Progenitor cell of endocrine pancreas (in vitro differentiated cells): ENCODE measurements around the gene HYAL1. TPM values are rescaled to one million over a fixed set of nuclear protein-coding genes. Genes with fewer than 3 reads are reported as not detected.

Experiments used
- DNase-seq: peaks from one replicate; pipeline ENCODE4 v3.0.0; 2021; ENCODE audit warnings: low spot score; ENCODE audit not compliant: unreplicated experiment
- H3K27ac Mint-ChIP-seq: 2 replicates; pipeline ENCODE4 v1.8.0; 2021; ENCODE audit warnings: mild to moderate bottlenecking, moderate library complexity, mixed read lengths
- H3K27me3 Mint-ChIP-seq: 2 replicates; pipeline ENCODE4 v1.8.0; 2021; ENCODE audit warnings: mixed read lengths
- H3K36me3 Mint-ChIP-seq: 2 replicates; pipeline ENCODE4 v1.8.0; 2022; ENCODE audit warnings: mixed read lengths; ENCODE audit not compliant: insufficient read depth
- H3K4me1 Mint-ChIP-seq: 2 replicates; pipeline ENCODE4 v1.8.0; 2021; ENCODE audit warnings: low read depth, mixed read lengths
- H3K4me3 Mint-ChIP-seq: 2 replicates; pipeline ENCODE4 v1.8.0; 2021; ENCODE audit warnings: low read depth, mild to moderate bottlenecking, moderate library complexity, mixed read lengths
- H3K9me3 Mint-ChIP-seq: 2 replicates; pipeline ENCODE4 v1.8.0; 2021; ENCODE audit warnings: low read depth, mixed read lengths
- total RNA-seq: library from RNA; stranded (reverse); gene quantifications from 2 replicates; pipeline ENCODE4 v1.2.1, GENCODE V29; 2021
- TF ChIP-seq, protein P1 (sequence below): fragments of 200-600 bp; sonication (generic); IDR thresholded peaks from one replicate; pipeline ENCODE4 v1.5.0; 2021; ENCODE audit warnings: antibody characterized with exemption, mild to moderate bottlenecking; ENCODE audit not compliant: unreplicated experiment

HYAL1 gene
- total RNA-seq, 1 donor from 2014 or later = 3.1 TPM

- Mint-ChIP-seq H3K9me3 (no peaks in the 10 kb centered on the region), H3K4me1 (peaks cover 16% of the 10 kb centered on the region), H3K36me3 (peaks cover 7% of the 10 kb centered on the region), H3K4me3 (no peak overlapping the region), H3K27ac (no peak overlapping the region), H3K27me3 (no peaks in the 10 kb centered on the region)
- no peak for DNase-seq
- TF ChIP-seq, protein P1, sequence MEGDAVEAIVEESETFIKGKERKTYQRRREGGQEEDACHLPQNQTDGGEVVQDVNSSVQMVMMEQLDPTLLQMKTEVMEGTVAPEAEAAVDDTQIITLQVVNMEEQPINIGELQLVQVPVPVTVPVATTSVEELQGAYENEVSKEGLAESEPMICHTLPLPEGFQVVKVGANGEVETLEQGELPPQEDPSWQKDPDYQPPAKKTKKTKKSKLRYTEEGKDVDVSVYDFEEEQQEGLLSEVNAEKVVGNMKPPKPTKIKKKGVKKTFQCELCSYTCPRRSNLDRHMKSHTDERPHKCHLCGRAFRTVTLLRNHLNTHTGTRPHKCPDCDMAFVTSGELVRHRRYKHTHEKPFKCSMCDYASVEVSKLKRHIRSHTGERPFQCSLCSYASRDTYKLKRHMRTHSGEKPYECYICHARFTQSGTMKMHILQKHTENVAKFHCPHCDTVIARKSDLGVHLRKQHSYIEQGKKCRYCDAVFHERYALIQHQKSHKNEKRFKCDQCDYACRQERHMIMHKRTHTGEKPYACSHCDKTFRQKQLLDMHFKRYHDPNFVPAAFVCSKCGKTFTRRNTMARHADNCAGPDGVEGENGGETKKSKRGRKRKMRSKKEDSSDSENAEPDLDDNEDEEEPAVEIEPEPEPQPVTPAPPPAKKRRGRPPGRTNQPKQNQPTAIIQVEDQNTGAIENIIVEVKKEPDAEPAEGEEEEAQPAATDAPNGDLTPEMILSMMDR = no peak
These were observed 22.3 kb upstream of the HYAL1 start for GRCh38 chr3:50325497-50326181.

DNA sequence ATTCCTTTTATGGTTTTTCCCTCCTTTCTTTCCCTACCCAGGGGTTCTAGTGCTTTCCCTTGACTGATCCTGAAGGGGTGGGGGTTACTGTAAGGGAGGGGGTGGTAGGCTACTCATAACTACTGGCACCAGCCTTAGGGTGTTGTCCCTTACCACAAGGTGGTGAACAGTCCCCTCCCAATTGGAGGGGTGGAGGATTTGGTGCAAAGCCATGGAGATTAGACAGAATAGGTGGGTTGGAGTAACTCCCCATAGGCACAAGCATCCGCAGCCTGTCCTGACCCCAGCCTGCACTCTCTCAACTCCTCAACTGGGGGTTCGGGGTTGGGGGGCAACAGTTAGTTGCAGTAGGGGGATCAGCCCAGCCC is 21.7 kb upstream of the HYAL1 start:
- peaks cover 18% of the 10 kb centered on the region for H3K4me1 Mint-ChIP-seq
- DNase-seq = no peak
- H3K9me3 Mint-ChIP-seq = no peaks in the 10 kb centered on the region
- H3K27ac Mint-ChIP-seq = no peak overlapping the region
- TF ChIP-seq, protein P1 = no peak
- peaks cover 7% of the 10 kb centered on the region for H3K36me3 Mint-ChIP-seq
- no peak overlapping the region for H3K4me3 Mint-ChIP-seq
- no peaks in the 10 kb centered on the region for H3K27me3 Mint-ChIP-seq

DNA sequence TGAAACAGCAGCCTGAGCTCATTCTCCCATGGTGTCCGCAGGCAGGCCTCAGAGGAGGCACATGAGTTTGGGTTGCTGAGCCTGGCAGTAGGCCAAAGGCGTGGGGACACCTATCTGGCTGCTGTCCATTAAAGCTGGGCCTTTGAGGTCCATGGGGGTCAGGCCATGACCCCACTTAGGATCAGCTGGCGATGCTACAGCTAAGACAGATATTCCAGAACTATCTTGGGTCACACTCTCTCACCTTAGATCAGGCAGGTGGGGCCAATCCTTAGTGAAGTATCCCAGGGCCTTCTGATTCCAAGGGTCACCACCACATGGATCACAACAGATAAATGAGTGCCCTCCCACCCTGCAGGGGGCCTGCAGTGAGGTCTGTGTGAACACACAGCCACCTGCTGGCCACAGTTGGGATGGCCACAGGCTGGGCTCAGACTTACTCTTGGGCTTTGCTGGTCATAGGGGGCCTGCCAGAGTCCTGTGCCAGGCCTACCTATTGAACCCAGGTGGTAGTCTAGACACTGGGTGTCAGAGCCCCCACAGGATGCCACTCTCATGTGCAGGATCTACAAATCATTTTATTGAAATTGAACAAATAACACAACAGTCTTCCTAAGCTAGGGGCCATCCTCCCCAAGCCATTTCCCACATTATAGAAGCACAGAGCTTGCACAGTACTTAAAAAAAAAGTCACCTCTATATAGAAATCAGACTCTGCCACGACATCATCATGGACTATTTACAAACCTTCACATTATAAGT is 21.2 kb upstream of the HYAL1 start:
- Mint-ChIP-seq H3K4me1 (peaks cover 24% of the 10 kb centered on the region), H3K36me3 (peaks cover 5% of the 10 kb centered on the region), H3K9me3 (no peaks in the 10 kb centered on the region), H3K4me3 (peak overlapping the region; percentile 2), H3K27ac (peak overlapping the region; percentile 73), H3K27me3 (no peaks in the 10 kb centered on the region)
- peak; percentile 65 for DNase-seq
- TF ChIP-seq, protein P1 = peak; percentile 74

DNA sequence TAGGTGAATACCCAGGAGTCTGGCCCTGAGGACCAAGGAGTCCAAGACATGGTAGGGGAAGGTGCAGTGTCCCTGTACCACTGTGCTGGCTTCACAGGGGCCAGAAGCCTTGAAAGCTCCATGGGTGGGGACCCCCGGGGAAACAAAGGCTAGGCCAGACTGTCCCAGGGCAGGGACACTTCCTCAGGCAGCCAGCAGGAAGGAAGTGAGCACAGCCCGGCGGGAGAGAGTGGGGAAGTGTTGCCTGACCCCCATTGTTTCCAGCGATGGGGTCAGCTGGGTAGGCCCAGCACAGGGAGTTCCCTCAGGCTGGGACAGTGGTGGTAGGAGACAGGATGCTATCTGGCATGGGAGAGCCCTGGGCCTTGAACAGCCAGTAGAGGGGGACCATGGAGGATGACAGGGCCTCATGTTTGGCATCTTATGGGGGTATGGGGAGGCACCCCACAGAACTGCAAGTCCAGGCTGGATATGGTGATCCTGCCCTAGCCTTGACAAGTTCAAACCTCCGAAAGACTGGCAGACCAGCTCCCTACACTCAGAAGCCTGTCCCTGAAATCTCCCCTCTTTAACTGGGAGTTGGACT is 20.3 kb upstream of the HYAL1 start:
- no peak overlapping the region for H3K4me3 Mint-ChIP-seq
- DNase-seq = no peak
- H3K4me1 Mint-ChIP-seq = peaks cover 30% of the 10 kb centered on the region
- TF ChIP-seq, protein P1 = no peak
- peaks cover 12% of the 10 kb centered on the region for H3K36me3 Mint-ChIP-seq
- H3K9me3 Mint-ChIP-seq = no peaks in the 10 kb centered on the region
- H3K27ac Mint-ChIP-seq = peak overlapping the region; percentile 37
- no peaks in the 10 kb centered on the region for H3K27me3 Mint-ChIP-seq

GRCh38 chr3:50323092-50323600 is 19.8 kb upstream of the HYAL1 start:
- H3K9me3 Mint-ChIP-seq = no peaks in the 10 kb centered on the region
- peaks cover 30% of the 10 kb centered on the region for H3K4me1 Mint-ChIP-seq
- no peak overlapping the region for H3K27ac Mint-ChIP-seq
- H3K27me3 Mint-ChIP-seq = no peaks in the 10 kb centered on the region
- peak overlapping the region; percentile 82 for H3K4me3 Mint-ChIP-seq
- H3K36me3 Mint-ChIP-seq = peaks cover 15% of the 10 kb centered on the region
- no peak for DNase-seq
- TF ChIP-seq, protein P1 = no peak
